Endodermal cell (in vitro differentiated cells): Measurements from ENCODE around the gene ZMYND8. TPM values are rescaled to one million over a fixed set of nuclear protein-coding genes. Genes with fewer than 3 reads are reported as not detected.

Experiments
- DNase-seq: peaks from one replicate; pipeline ENCODE4 v3.0.0-alpha.2; 2017
- H3K27ac ChIP-seq: 2 replicates; pipeline ENCODE4 v1.5.1; 2013; ENCODE audit warnings: mild to moderate bottlenecking, low read depth, low read length, moderate library complexity
- H3K27me3 ChIP-seq: 2 replicates; pipeline ENCODE4 v1.6.1; 2013; ENCODE audit warnings: mild to moderate bottlenecking, low read length, moderate library complexity; ENCODE audit not compliant: insufficient read depth, control insufficient read depth, poor library complexity, severe bottlenecking
- H3K36me3 ChIP-seq: 2 replicates; pipeline ENCODE4 v1.7.0; 2013; ENCODE audit warnings: mild to moderate bottlenecking, low read length, moderate library complexity; ENCODE audit not compliant: control insufficient read depth, insufficient read depth
- H3K4me1 ChIP-seq: one replicate; pipeline ENCODE4 v1.7.0; 2013; ENCODE audit warnings: low read length; ENCODE audit not compliant: control insufficient read depth, insufficient read depth
- H3K4me3 ChIP-seq: 2 replicates; pipeline ENCODE4 v1.5.1; 2013; ENCODE audit warnings: mild to moderate bottlenecking, low read length, moderate library complexity
- H3K9ac ChIP-seq: 2 replicates; pipeline ENCODE4 v1.6.1; 2013; ENCODE audit warnings: mild to moderate bottlenecking, low read length, moderate library complexity; ENCODE audit not compliant: poor library complexity, severe bottlenecking; ENCODE audit errors: extremely low read depth
- H3K9me3 ChIP-seq: 2 replicates; pipeline ENCODE4 v1.6.1; 2013; ENCODE audit warnings: mild to moderate bottlenecking, low read length, moderate library complexity; ENCODE audit not compliant: control insufficient read depth
- H3K27ac Mint-ChIP-seq: 2 replicates; pipeline ENCODE4 v1.8.0; 2020; ENCODE audit warnings: mixed read lengths
- H3K27me3 Mint-ChIP-seq: 2 replicates; pipeline ENCODE4 v1.8.0; 2021; ENCODE audit warnings: mild to moderate bottlenecking, mixed read lengths; ENCODE audit not compliant: insufficient read depth
- H3K36me3 Mint-ChIP-seq: 2 replicates; pipeline ENCODE4 v1.8.0; 2020; ENCODE audit warnings: low read depth, mixed read lengths
- H3K4me1 Mint-ChIP-seq: 2 replicates; pipeline ENCODE4 v1.8.0; 2020; ENCODE audit warnings: mixed read lengths
- H3K4me3 Mint-ChIP-seq: 2 replicates; pipeline ENCODE4 v1.8.0; 2020; ENCODE audit warnings: mild to moderate bottlenecking, moderate library complexity, mixed read lengths
- H3K9me3 Mint-ChIP-seq: 2 replicates; pipeline ENCODE4 v1.8.0; 2020; ENCODE audit warnings: mild to moderate bottlenecking, mixed read lengths
- CTCF ChIP-seq: fragments of 200-600 bp; sonication (generic); conservative IDR thresholded peaks from 2 replicates; pipeline ENCODE4 v1.5.0; 2021; ENCODE audit warnings: antibody characterized with exemption, mild to moderate bottlenecking
- WGBS, 2 experiments: methylation state at CpG; one replicate each; pipeline versions ENCODE4 v1.1.5 to v1.1.7; 2013; ENCODE audit warnings: missing lambda C conversion rate in 2 of 2, mixed read lengths in 1 of 2; ENCODE audit not compliant: insufficient coverage in 1 of 2, insufficient read length in 1 of 2; 5-methylcytosine and 5-hydroxymethylcytosine counted together
- total RNA-seq, 2 donors: library from RNA; stranded (reverse); fragmentation: NEBNext Ultra II Directional in 1 of 2; extraction: Animal tissue kit (Norgen Biotek cat#: 25700) in 1 of 2; gene quantifications; 2 replicates in 1 of 2; 3 replicates in 1 of 2; pipeline ENCODE4 v1.2.1, GENCODE V29; 2021

ZMYND8 gene
- total RNA-seq, 2 donors from 2014 or later: 85.0 to 99.9 TPM

GRCh38 chr20:47202733-47203667 is 153.5 kb downstream of the ZMYND8 start:
- H3K36me3 Mint-ChIP-seq: peaks cover 7% of the 10 kb centered on the region
- WGBS, 2 experiments: 92 to 94% methylated on average over 6 to 10 of the region's 10 CpGs
- H3K27me3 Mint-ChIP-seq: no peaks in the 10 kb centered on the region
- DNase-seq: no peak
- H3K4me1 Mint-ChIP-seq: peaks cover 26% of the 10 kb centered on the region
- TF ChIP-seq CTCF: no peak
- H3K4me3 Mint-ChIP-seq: no peak overlapping the region
- Histone ChIP-seq H3K27me3 (no peaks in the 10 kb centered on the region), H3K9ac (no peak overlapping the region), H3K4me1 (no peaks in the 10 kb centered on the region), H3K9me3 (no peaks in the 10 kb centered on the region), H3K36me3 (no peaks in the 10 kb centered on the region), H3K4me3 (no peak overlapping the region), H3K27ac (no peak overlapping the region)
- peaks cover 2% of the 10 kb centered on the region for H3K9me3 Mint-ChIP-seq
- H3K27ac Mint-ChIP-seq: peak overlapping the region; percentile 2

GRCh38 chr20:47201074-47201730 is 155.3 kb downstream of the ZMYND8 start:
- peak overlapping the region; percentile 44 for H3K27ac Mint-ChIP-seq
- TF ChIP-seq CTCF: no peak
- H3K9ac ChIP-seq: no peak overlapping the region

GRCh38 chr20:47198996-47199552 is 157.4 kb downstream of the ZMYND8 start:
- no peaks in the 10 kb centered on the region for H3K4me1 ChIP-seq
- no peak for TF ChIP-seq CTCF
- no peaks in the 10 kb centered on the region for H3K27me3 Mint-ChIP-seq
- DNase-seq: no peak
- peaks cover 2% of the 10 kb centered on the region for H3K9me3 Mint-ChIP-seq
- H3K36me3 ChIP-seq: no peaks in the 10 kb centered on the region
- 91 to 93% methylated on average over 9 to 14 of the region's 14 CpGs for WGBS, 2 experiments
- no peak overlapping the region for H3K4me3 ChIP-seq
- H3K27ac Mint-ChIP-seq: no peak overlapping the region
- no peaks in the 10 kb centered on the region for H3K27me3 ChIP-seq
- H3K4me1 Mint-ChIP-seq: peaks cover 19% of the 10 kb centered on the region
- peaks cover 2% of the 10 kb centered on the region for H3K36me3 Mint-ChIP-seq
- no peak overlapping the region for H3K9ac ChIP-seq
- no peak overlapping the region for H3K27ac ChIP-seq
- no peak overlapping the region for H3K4me3 Mint-ChIP-seq
- H3K9me3 ChIP-seq: no peaks in the 10 kb centered on the region

More at GRCh38 chr20:47201074-47201730, 155.3 kb downstream of the ZMYND8 start:
- H3K27ac ChIP-seq: no peak overlapping the region
- no peaks in the 10 kb centered on the region for H3K36me3 ChIP-seq
- H3K4me1 ChIP-seq: no peaks in the 10 kb centered on the region
- Mint-ChIP-seq H3K36me3 (peaks cover 2% of the 10 kb centered on the region), H3K4me1 (peaks cover 21% of the 10 kb centered on the region), H3K9me3 (peaks cover 2% of the 10 kb centered on the region), H3K4me3 (no peak overlapping the region), H3K27me3 (no peaks in the 10 kb centered on the region)
- WGBS, 2 experiments: 90 to 94% methylated on average over 6 to 9 of the region's 9 CpGs
- no peaks in the 10 kb centered on the region for H3K27me3 ChIP-seq
- no peaks in the 10 kb centered on the region for H3K9me3 ChIP-seq
- no peak for DNase-seq
- no peak overlapping the region for H3K4me3 ChIP-seq
